Jurkat, Clone E6-1 (cell line): Measurements from ENCODE around the gene CFDP1.
"Not testable (repeated sequence)": the region's sequence is repeated elsewhere in the genome, so short reads cannot be mapped to it uniquely, and the experiment has no call there.

ENCODE experiments used
- DNase-seq: peaks from one replicate; pipeline ENCODE4 v3.0.0-alpha.2; 2011; ENCODE audit warnings: low read depth, low spot score
- H3K4me3 ChIP-seq: 2 replicates; pipeline ENCODE4 v1.5.1; 2011; ENCODE audit warnings: mild to moderate bottlenecking, low read length, control low read depth, moderate library complexity

The CFDP1 gene

DNA sequence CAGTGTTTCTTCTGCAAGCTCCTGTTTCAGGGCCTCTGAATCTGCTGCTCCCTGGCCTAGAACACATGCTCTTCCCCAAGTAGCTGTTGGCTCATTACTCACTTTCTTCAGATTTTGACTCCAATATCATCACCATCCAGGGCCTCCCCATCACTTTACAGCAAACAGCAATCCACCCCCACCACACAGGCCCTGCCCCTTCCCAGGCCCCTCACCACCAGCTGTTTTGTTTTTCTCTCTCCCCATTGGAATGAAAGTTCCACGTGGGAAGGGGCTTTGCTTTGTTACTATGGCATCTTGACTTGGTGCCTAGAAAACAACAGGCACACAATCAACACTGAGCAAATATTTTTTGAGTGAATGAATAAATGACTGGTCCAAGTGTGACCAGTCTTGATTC lies 27.1 kb upstream of the CFDP1 start:
- DNase-seq: no peak
- no peak overlapping the region for H3K4me3 ChIP-seq

DNA sequence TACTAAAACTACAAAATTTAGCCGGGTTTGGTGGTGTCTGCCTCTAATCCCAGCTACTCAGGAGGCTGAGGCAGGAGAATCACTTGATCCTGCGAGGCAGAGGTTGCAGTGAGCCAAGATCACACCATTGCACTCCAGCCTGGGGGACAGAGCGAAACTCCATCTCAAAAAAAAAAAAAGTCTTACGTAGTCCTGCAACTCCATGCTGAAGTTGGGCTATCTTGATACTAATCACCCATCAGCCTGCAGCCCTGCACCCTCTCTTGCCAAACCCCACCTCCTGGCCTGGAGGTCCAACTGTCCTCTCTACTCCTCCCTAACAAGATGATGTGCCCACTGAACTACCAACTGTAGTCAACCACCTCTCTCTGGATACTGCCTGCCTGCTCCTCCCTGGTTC lies 26.4 kb upstream of the CFDP1 start:
- DNase-seq: no peak

DNA sequence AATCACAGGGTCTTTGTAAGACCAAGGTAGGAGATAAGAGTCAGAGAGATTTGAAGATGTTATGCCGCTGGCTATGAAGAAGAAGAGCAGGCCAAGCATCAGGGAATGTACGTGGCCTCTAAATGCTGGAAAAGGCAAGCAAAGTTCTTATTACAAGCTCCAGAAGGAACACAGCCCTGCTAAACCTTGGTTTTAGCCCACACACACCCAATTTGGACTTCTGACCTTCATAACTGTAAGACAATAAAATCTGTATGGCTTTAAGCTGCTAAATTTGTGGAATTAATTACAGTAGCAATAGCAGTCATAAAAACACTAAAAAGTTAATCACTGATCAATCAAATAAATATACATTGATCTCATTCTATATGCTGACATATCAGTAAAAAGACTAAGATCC lies 25.1 kb upstream of the CFDP1 start:
- H3K4me3 ChIP-seq: no peak overlapping the region
- DNase-seq: no peak

More for the DNA sequence above, 26.4 kb upstream of the CFDP1 start:
- no peak overlapping the region for H3K4me3 ChIP-seq

DNA sequence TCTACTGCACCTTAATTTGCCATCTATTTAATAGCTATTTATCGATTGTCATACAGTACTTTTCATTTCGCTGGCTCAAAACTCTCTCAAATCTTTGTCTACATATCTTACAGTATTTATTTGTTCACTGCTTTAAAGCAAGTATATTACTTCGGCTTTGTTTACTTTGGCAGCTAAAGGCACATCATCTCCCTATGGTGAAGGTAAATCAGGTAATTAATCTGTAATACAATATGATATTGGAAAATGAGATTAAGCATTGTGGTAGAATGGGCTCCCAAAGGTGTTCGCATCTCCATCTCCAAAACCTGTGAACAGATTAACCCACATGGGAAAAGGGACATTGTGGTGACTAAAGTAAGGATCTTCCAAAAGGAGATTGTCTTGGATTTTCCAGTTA lies 24.7 kb upstream of the CFDP1 start:
- DNase-seq: no peak
- H3K4me3 ChIP-seq: no peak overlapping the region

DNA sequence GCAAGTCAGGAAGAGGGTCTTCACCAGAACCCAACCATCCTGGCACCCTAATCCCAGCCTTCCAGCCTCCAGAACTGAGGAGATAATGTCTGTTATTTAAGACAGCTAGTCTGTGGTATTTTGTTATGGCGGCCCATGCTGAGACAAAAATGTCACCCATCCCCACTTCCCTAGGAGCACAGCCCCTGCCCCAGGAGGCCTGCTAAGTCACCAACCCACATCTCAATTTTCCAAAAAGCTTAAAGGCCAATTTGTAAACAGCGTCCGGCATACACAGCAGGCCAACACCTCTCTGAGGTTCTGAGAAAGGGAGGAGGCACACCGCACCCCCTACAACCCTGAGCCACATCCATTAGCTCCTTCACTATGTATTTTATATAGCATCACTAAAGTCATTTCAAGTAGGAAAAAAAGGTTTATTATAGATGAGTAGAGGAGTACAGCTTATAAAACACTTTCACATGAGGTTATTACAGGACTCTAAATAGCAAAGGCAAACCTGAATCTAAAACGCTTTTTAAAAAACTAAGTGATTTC lies 24.2 kb upstream of the CFDP1 start:
- H3K4me3 ChIP-seq: no peak overlapping the region
- no peak for DNase-seq

DNA sequence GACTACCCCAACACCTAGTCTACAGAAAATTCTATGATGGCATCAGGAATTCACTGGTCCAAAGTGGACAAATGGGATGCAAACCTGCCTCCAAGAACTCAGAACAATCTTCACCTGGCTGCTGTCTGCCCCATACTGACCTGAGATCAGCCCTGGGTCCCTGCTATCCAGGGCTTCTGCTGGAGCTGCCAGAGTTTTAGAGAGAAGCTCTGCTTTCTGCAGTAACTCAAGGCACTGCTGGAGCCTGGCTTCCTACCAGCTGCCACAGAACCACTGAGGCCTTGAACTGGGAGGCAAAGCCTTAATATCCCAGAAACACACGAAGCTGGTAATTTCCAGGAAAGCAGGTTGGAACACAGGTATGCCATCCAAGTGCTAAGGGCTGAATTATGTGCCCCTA lies 23.7 kb upstream of the CFDP1 start:
- H3K4me3 ChIP-seq: no peak overlapping the region
- no peak for DNase-seq

DNA sequence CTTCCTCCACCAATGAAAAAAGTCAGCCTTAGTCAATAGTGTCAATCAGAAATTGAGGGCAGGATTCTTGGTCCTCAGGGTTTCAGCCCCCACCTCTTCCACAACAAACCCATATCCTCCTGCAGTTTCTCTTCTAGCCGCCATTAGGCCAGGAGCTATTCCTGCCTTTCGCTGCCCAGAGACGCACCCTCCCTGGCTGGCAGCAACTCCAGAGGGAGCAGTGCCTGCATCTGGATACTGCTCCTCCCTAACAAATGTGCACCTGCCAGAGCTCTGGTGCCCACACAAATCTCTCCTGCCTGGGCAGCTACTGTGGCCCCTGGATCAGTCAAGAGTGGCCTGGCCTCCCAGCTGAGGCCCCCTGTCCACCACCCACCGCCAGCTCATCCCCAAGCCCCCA lies 23.2 kb upstream of the CFDP1 start:
- not testable (repeated sequence) for DNase-seq, H3K4me3 ChIP-seq

DNA sequence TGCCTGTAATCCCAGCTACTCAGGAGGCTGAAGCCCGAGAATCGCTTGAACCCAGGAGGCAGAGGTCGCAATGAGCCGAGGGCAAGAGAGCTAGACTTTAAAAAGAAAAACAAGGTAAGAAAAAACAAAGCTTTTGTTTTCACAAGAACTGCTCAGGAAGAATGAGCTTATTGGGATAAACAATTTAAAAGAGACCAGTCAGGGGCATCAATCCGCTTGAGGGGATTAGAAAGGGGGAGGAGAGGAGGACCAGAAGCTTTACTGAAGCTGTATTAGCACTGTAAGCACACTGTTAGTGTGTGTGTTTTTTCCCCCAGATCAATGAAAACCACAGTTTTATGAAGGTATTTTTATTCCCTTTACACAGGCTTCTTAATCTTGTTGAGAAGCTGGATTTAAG lies 22.4 kb upstream of the CFDP1 start:
- no peak overlapping the region for H3K4me3 ChIP-seq
- DNase-seq: no peak

DNA sequence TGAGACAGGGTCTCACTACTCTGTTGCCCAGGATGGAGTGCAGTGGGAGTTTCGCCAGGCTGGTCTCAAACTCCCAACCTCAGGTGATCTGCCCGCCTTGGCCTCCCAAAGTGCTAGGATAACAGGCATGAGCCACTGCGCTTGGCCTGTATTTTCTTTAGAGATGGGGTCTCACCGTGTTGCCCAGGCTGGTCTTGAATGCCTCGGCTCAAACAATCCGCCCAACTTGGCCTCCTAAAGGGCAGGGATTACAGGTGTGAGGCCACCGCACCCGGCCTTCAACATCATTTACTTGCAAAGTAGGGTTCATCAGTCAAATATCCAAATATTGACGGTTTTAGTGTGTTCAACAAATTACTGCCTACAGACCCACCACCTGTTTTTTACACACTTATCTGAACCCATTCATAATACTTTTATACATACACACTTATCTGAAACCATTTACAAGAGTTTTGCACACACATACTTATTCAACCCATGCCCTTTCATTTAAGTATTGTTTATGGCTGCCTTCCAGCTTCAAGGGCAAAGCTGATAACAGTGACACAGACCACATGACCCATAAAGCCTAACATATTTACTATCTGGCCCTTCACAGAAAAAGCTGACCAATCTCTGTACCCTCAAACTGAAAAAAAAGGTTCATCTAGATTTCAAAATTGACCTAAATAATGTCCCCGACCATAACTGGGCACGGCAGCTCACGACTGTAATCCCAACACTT lies 19.3 kb upstream of the CFDP1 start:
- H3K4me3 ChIP-seq: no peak overlapping the region
- DNase-seq: no peak

DNA sequence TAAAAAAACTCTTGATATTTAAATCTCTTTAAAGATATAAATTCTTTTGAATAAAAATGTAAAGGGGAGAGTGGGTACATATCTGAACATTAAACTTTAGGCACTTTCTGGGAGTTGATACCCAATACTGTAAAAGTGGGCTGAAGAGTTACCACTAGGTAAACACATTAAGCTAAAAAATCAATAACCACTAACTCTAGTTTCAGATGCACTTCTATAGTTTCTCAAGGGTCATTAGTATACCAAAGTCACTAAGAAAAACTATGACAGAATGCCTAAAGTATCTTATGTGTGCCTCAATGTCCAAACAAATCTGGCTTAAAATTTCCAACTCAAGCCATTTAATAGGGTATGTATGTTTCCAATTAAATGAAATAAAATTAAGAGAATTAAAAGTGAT lies 13.1 kb upstream of the CFDP1 start:
- no peak overlapping the region for H3K4me3 ChIP-seq
- DNase-seq: no peak

DNA sequence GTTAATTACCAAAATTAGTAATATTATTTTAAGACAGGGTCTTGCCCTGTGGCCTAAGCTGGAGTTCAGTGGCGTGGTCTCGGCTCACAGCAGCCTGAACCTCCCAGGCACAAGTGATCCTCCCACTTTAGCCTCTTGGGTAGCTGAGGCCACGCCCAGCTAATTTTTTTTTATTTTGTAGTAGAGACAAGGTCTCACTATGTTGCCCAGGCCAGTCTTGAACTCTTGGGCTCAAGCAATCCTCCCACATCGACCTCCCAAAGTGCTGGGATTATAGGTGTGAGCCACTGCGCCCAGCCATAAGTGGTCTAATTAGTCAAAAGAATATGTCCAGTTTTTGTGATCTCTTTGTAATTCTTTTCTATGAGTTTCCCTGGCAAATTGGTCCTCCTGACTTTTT lies 12.0 kb upstream of the CFDP1 start:
- H3K4me3 ChIP-seq: no peak overlapping the region
- DNase-seq: no peak

DNA sequence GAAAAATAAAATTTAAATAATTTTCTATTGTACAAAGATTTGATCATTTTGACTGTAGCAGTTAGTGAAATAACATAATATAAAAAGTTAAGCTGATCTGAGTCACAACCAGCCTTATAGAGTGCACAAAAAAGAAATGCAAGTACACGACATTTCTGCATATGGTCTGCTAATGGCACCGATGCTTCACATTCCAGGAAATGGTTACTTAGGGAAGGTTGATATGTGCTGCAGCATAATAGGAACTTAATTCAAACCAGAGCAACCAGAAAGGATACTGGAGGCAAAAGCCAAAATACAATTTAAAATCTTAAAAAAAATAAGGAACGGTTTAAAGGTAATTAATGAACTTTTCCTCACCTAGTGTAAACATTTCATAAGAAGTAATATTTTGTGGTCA lies 10.0 kb upstream of the CFDP1 start:
- H3K4me3 ChIP-seq: no peak overlapping the region
- DNase-seq: no peak

DNA sequence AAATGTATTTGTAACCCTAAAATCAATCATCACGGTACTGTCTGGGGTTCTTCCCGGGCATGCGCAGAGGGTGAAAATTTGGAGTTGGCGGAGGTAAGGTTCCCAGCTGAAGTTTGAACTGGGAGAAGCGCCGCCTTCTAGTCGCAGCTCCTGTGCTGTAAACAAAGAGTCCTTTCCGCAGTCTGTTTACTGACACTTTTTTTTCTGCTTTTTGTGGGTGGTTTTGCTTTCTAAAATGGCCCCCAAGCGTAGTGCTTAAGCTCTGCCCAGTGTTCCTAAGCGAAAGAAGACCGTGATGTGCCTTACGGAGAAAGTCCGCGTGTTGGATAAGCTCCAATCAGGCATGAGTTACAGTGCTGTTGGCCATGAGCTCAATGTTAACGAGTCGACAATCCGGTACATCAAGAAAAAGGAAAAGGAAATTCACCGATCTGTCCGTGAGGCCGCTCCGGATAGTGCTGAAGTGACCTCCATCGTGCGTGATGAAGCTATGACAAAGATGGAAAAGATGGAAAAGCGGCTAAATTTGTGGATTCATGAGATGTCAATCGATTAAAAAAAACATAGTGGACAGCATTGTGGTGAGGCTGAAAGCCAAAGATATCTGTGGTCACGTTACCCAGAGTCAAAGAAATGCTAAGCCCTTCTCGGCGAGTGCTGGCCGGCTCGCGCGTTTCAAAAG lies 570 bp upstream of the CFDP1 start:
- no peak for DNase-seq
- peak overlapping the region; percentile 84 for H3K4me3 ChIP-seq

DNA sequence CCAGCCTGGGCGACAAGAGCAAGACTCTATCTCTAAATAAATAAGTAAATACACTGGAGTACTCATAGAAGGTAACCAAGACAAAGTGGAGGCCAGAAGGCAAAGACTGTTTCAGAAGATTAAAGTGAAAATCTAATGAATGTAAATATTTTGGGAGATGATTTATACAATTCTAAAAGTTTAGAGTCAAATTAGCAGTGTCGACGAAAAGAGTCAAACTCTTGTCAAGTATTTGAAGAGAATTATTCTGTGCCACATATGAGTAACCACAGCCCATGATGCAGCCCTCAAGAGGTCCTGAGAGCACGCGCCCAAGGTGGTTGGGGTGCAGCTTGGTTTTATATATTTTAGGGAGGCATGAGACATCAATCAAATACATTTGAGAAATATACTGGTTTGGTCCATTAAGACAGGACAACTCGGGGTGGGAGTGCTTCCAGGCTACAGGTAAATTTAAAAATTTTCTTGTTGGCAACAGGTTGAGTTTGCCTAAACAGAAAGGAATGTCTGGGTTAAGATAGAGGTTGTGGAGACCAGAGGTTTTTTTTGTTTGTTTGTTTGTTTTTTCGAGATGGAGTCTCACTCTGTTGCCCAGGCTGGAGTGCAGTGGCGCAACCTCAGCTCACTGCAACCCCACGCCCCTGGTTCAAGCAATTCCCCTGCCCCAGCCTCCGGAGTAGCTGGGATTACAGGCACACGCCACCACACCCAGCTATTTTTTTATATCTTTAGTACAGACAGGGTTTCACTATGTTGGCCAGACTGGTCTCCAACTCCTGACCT lies 3.5 kb downstream of the CFDP1 start:
- no peak overlapping the region for H3K4me3 ChIP-seq
- no peak for DNase-seq

DNA sequence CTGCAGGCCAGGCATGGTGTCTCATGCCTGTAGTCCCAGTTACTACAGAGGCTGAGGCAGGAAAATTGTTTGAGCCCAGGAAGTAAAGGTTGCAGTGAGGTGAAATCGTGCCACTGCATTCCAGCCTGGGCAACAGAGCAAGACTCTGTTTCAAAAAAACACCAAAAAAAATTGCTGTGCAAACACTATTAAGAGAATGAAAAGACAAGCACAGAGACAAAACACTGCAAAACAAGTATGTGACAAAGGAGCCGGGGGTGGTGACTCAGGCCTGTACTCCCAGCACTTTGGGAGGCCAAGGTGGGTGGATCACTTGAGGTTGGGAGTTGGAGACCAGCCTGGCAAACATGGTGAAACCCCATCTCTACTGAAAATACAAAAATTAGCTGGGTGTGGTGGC lies 6.8 kb downstream of the CFDP1 start:
- not testable (repeated sequence) for H3K4me3 ChIP-seq, DNase-seq

DNA sequence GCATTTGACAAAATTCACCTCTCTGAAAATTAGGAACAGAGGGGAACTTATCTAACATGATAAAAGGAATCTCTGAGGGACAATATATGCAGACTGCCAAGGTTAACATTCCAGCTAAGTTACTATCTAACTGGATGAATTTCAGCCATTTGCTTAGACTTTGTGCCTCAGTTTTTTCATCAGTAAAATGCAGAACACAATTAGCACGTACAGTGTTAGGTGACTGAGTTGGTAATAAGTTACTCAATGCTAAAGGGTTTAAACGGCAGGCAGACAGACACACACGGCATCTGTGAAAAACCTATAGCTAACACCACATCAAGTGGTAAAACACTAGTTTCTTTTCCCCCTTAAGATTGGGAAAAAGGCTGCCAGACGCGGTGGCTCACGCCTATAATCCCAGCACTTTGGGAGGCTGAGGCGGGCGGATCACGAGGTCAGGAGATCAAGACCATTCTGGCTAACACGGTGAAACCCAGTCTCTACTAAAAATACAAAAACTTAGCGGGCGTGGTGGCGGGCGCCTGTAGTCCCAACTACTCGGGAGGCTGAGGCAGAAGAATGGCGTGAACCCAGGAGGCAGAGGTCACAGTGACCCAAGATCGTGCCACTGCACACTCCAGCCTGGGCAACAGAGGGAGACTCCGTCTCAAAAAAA lies 9.1 kb downstream of the CFDP1 start:
- H3K4me3 ChIP-seq, DNase-seq: not testable (repeated sequence)

DNA sequence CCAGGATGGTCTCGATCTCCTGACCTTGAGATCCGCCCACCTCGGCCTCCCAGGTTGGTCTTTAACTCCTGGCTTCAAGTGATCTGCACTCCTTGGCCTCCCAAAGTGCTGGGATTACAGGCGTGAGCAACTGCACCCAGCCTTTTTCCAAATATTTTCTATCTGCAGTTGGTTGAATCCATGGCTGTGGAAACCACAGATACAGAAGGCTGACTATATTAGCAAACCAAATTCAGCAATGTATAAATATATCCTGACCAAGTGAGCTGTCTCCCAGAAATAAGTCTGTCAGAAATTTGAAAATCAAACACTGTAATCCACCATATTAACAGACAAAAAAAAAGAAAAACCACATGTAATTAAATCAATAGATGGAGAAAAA lies 9.6 kb downstream of the CFDP1 start:
- no peak overlapping the region for H3K4me3 ChIP-seq
- DNase-seq: no peak

DNA sequence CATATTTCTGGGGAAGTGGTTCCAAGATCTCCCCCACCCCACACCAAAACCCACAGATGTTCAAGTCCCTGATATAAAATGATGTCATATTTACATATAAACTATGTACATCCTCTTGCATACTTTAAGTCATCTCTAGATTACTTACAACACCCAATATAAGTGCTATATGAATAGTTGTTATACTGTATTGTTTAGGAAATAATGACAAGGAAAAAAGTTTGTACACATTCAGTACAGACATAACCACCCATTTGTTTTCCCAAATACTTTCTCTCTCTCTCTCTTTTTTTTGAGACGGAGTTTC lies 11.5 kb downstream of the CFDP1 start:
- no peak for DNase-seq
- H3K4me3 ChIP-seq: no peak overlapping the region

DNA sequence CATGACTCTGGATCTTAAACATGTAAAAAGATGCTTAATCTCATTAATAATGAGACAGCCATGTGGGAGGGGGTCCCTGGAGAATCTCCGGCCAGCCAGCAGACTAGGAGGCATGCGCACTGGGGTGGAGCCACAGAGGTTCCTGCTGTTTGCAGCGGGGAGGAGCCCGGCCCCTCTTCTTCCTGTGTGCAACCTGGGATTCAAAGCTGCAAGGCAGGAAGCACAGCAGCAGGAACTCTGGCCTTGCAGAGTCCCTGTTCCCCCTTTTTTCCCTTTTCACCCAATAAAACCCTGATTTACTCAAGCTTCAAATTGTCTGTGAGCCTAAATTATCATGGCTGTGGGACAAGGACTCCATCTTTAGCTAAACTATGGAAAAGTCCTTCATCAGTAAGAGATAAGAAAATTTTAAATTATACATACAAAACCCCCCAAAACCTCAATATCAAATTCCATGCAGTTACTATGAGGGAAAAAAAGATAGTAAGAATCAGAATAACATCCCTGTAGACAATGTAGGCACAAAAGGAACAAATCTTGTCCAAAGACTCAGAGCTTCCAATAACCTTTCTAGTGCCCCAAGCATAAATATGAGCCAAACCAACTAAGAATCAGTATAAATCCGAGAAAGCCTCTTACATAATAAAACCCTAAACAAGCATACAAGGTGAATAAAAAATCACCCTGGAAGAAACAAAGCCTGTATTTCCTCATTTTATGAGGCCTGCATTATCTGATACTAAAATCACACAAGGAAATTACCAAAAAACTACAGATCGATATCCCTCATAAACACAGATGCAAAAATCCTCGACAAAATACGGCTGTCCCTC lies 12.1 kb downstream of the CFDP1 start:
- no peak for DNase-seq
- peak overlapping the region; percentile 18 for H3K4me3 ChIP-seq
